Activated CD8-positive, alpha-beta T cell treated with anti-CD3 and anti-CD28 coated beads for 36 hours (primary cell): Measurements from ENCODE around the gene MSTO1. TPM values are rescaled to one million over a fixed set of nuclear protein-coding genes. Genes with fewer than 3 reads are reported as not detected.
"Not testable (repeated sequence)": the region's sequence is repeated elsewhere in the genome, so short reads cannot be mapped to it uniquely, and the experiment has no call there.

Experiments
- ATAC-seq: fragments of 200-7000 bp; cut with Tn5 transposase; one replicate; pipeline ENCODE4 v1.10.0; 2021; ENCODE audit warnings: mild to moderate bottlenecking, moderate library complexity
- CTCF ChIA-PET: fragments of 350-600 bp; sonication (Branson Sonifier 250); formaldehyde crosslinking; loops from one replicate; lab custom pipeline; 2021; ENCODE audit warnings: antibody characterized with exemption; lab: Charles Lee
- POLR2A ChIA-PET: fragments of 350-600 bp; sonication (Branson Sonifier 250); formaldehyde crosslinking; loops from one replicate; lab custom pipeline; 2021; ENCODE audit warnings: antibody characterized with exemption; lab: Charles Lee
- DNase-seq: peaks from one replicate; pipeline ENCODE4 v3.0.0-alpha.2; 2020
- H3K27ac Mint-ChIP-seq: one replicate; pipeline ENCODE4 v1.8.0; 2021; ENCODE audit warnings: mild to moderate bottlenecking, mixed read lengths
- H3K27me3 Mint-ChIP-seq: one replicate; pipeline ENCODE4 v1.8.0; 2021; ENCODE audit warnings: mixed read lengths
- H3K36me3 Mint-ChIP-seq: one replicate; pipeline ENCODE4 v1.8.0; 2021; ENCODE audit warnings: low read depth, mixed read lengths
- H3K4me1 Mint-ChIP-seq: one replicate; pipeline ENCODE4 v1.8.0; 2021; ENCODE audit warnings: low read depth, mixed read lengths
- H3K4me3 Mint-ChIP-seq: one replicate; pipeline ENCODE4 v1.8.0; 2021; ENCODE audit warnings: mild to moderate bottlenecking, moderate library complexity, mixed read lengths
- H3K9me3 Mint-ChIP-seq: one replicate; pipeline ENCODE4 v1.8.0; 2021; ENCODE audit warnings: mixed read lengths
- intact Hi-C: fragments of 100-400 bp; cut with micrococcal nuclease; formaldehyde crosslinking; loops from one replicate; pipeline ENCODE4 v1.10.0; 2022
- total RNA-seq, 2 experiments: library from RNA; stranded (reverse); gene quantifications; one replicate each; pipeline ENCODE4 v1.2.3, GENCODE V29; 2021
- TF ChIP-seq, protein P1 (sequence below): fragments of 200-600 bp; IDR thresholded peaks from one replicate; pipeline ENCODE4 v1.8.0; 2022; ENCODE audit warnings: antibody characterized with exemption, mild to moderate bottlenecking

Gene MSTO1
- 10 to 100 TPM; 52.3 to 57.1 TPM for total RNA-seq

DNA sequence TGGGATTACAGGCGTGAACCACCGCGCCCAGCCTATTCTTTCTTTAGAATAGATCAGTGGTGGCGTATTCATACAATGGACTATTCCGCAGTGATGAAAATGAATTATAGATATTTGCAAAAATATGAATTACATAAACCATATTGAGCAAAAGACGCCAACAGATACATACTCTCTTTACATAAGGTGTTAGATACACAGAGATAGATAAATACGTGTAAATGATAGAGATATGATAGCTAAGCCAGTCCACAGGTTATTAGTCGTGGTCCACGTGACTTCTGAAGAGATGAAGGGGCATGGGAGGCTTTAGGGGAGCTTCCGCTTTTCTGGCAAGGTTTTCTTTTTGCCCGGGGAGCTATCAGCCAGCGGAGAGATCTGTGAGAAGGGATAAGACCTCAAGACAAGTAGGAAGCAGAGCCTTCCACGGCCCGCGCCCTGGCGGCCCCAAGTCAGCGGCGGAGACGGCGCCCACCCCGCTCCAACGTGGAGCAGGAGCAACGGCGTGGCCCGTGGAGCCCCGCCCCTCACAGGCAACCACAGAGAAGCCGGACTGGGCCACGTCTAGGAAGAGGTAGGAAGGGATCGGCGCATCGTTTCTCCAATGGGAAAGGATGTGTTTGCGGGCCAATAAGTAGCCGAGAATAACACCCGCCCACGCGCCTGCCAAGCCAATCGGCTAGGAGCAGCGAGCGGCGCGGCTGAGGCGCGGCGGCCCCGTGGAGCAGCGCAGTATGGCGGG is at the start of gene MSTO1:
TSS of gene MSTO1 (plus strand) at position 704 of the 742 bp plus-strand sequence. CDS start at position 735, 31 bp downstream.
- H3K27ac Mint-ChIP-seq = peak within 1 kb of the TSS; percentile 94
- ChIA-PET POLR2A (interaction anchor here (1.1 to 1.3 kb wide), 2 partner anchors 81 to 288 kb away, joined by 4 to 5 read pairs; no protein-coding TSS in a partner anchor), CTCF (interaction anchor here (0.6 to 3.6 kb wide), 4 partner anchors 11 to 402 kb away, joined by 3 to 15 read pairs (median 4); partner anchors contain the start of gene THBS3)
- DNase-seq (peak; percentile 100), ATAC-seq (peak; percentile 96)
- H3K9me3 Mint-ChIP-seq = no peaks in the 10 kb centered on the region
- H3K4me3 Mint-ChIP-seq = peak within 1 kb of the TSS; percentile 88
- no peaks in the 10 kb centered on the region for H3K27me3 Mint-ChIP-seq
- peaks cover 15% of the 10 kb centered on the region for H3K36me3 Mint-ChIP-seq
- H3K4me1 Mint-ChIP-seq = peaks cover 10% of the 10 kb centered on the region
- intact Hi-C loops = no loop called here
- TF ChIP-seq, protein P1, sequence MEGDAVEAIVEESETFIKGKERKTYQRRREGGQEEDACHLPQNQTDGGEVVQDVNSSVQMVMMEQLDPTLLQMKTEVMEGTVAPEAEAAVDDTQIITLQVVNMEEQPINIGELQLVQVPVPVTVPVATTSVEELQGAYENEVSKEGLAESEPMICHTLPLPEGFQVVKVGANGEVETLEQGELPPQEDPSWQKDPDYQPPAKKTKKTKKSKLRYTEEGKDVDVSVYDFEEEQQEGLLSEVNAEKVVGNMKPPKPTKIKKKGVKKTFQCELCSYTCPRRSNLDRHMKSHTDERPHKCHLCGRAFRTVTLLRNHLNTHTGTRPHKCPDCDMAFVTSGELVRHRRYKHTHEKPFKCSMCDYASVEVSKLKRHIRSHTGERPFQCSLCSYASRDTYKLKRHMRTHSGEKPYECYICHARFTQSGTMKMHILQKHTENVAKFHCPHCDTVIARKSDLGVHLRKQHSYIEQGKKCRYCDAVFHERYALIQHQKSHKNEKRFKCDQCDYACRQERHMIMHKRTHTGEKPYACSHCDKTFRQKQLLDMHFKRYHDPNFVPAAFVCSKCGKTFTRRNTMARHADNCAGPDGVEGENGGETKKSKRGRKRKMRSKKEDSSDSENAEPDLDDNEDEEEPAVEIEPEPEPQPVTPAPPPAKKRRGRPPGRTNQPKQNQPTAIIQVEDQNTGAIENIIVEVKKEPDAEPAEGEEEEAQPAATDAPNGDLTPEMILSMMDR = no peak

DNA sequence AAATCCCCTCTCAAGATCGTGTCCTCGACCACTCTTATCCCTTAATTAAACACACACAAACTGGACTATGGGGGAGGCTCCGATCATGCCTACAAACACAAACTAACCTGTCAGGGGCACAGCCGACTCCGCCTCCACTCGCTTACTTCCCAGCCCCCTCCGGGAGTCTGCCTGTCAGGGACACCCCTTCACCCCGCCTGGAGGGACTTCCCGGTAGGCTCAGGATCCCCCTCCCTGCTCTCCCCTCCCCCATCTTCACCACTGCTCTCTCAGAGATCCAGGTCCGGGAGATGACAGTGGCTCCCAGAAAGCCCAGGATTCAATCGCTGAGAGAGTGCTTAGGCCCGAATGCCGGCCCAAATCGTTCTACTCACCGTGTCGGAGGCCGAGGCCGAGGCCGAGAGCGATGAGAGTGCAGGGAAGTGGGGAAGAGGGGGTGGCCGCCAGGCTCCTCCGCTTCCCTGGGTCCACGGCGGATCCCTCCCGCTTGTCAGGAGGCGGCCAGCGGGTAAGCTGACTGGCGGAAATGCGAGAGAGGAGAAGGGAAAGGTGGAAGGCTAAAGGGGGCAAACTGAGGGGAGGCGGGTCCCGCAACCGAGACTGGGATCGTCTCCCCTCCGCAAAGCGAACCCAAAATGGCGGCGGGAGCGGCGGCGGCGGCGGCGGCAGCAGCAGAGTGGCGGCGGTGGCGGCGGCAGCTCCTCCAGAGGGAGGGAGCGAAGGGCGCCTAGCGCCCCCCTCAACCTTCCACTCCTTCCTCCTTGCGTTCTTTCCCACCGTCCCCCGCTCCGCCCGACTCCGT is 48.0 kb upstream of the MSTO1 start:
- CTCF ChIA-PET, H3K9me3 Mint-ChIP-seq, H3K27me3 Mint-ChIP-seq, intact Hi-C loops: not testable (repeated sequence)
- Mint-ChIP-seq H3K4me3 (peak overlapping the region; percentile 99), H3K36me3 (peaks cover 33% of the 10 kb centered on the region), H3K4me1 (peaks cover 35% of the 10 kb centered on the region), H3K27ac (peak overlapping the region; percentile 96)
- peak; percentile 65 for DNase-seq
- ATAC-seq = peak; percentile 22
- POLR2A ChIA-PET = interaction anchor here (1.2 to 2.3 kb wide), 5 partner anchors 9 to 306 kb away, joined by 3 to 10 read pairs (median 3); partner anchors contain the start of gene ENTREP3

DNA sequence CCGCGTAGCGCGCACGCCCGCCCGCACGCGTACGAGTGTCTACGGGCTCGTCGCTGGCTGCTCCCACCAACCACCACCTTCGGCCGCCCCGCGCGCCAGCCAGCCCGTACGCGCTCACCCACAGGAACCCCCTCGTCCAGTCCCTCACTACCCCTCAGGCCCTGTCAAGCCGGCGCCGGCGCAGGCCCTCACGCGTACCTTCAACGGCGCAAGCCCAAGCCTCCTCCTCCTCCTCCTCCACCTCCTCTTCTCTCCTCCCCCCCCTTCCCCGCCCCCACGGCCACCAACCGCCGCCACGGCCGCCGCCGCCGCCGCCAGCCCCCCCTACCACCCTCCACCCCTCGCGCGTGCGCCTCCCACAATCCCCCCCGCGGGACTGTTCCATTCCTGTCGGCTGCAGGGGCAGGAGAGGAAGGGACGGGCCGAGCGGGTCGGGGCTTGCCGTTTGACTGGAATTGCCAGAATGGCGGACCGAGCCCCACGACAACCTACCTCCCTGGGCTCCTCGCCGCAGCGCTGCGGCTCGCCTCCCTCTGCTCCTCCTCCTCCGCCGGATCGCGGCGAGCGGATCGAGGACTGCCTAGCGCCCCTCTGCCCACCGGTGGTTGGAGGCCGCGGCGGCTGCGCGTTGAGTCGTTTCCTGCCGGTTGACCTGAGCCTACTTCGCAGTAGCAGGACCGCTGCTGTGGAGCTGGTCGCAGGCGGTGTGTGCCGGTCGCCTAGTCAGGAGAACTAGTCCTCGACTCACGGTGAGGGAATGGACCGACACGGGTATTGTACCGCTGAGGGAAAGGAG is 47.2 kb upstream of the MSTO1 start, which contains the start of gene ASH1L:
TSS of gene ASH1L (minus strand) at position 223 of the 796 bp plus-strand sequence. CDS start 41,284 bp downstream, outside the sequence.
- intact Hi-C loops = no loop called here
- H3K27me3 Mint-ChIP-seq = no peaks in the 10 kb centered on the region
- H3K27ac Mint-ChIP-seq = peak within 1 kb of the TSS; percentile 98
- TF ChIP-seq, protein P1 = no peak
- DNase-seq = peak; percentile 93
- no peaks in the 10 kb centered on the region for H3K9me3 Mint-ChIP-seq
- peaks cover 32% of the 10 kb centered on the region for H3K36me3 Mint-ChIP-seq
- ATAC-seq = peak; percentile 84
- peak within 1 kb of the TSS; percentile 99 for H3K4me3 Mint-ChIP-seq
- H3K4me1 Mint-ChIP-seq = peaks cover 32% of the 10 kb centered on the region
- POLR2A ChIA-PET = interaction anchor here (0.8 to 2.3 kb wide), 12 partner anchors 9 to 480 kb away, joined by 3 to 10 read pairs (median 3); partner anchors contain the start of gene ENTREP3
- CTCF ChIA-PET = no interaction called here

DNA sequence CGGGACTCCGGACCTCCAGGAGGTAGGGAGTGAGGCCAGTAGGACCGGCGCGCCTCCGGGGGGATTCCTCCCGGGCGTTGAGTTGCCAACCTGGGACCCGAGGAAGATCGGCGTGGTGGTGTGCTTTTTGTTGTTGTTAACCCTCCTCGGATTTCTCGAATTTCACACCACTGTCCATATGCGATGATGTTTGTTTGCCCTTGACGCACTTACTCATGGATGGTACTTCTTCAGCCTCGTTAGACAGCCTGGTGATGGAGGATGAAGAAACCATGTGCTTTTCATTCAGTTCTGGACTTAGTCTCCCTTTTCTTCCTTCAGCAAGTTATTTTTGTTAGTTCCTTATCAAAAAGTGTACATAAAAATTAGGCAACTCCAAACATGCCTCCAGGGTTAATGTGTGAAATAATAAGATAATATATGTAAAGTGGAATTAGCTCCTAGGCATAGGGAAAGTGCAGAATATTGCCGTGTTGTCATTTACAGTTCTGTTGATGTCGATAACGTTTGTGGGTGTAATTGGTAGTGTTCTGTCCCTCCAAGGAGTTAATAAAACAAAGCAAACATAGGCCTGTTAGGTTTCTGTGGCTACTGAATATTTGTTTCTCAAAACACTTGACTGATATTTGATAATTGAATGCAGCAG is 46.5 kb upstream of the MSTO1 start:
- CTCF ChIA-PET, intact Hi-C loops, DNase-seq, H3K9me3 Mint-ChIP-seq, H3K27me3 Mint-ChIP-seq: not testable (repeated sequence)
- Mint-ChIP-seq H3K4me3 (peak overlapping the region; percentile 99), H3K4me1 (peaks cover 28% of the 10 kb centered on the region), H3K27ac (peak overlapping the region; percentile 98), H3K36me3 (peaks cover 30% of the 10 kb centered on the region)
- POLR2A ChIA-PET = interaction anchor here (0.8 to 2.3 kb wide), 10 partner anchors 11 to 479 kb away, joined by 3 to 10 read pairs (median 3); partner anchors contain the start of gene ENTREP3
- ATAC-seq = peak; percentile 14

DNA sequence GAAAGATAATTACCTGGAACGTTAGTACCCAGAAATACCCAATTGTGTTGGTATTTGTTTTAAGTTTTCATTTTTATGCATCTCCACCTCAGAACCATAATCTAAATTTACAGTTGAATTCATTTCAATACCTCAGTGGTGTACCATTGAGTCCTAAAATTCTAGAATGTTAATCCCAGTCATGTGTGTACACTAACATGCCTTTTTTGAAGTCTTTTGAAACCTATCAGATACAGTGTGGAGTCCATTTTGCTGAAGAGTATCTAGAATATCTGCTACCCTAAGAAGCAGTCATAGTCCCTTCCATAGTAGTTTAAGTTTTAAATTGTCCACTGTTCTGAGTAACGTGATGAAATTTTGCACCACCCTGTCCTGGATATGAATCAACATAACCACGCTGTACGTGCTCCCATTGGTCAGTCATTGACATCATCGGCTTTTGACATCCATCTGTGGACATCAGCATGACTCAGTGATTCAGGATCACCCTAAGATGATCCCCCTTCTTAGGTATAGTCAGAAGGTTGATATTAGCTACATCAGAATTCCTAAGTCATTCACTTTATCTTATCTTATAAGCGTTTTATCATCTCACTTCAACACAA is 39.9 kb upstream of the MSTO1 start:
- intact Hi-C loops = no loop called here
- ChIA-PET CTCF (interaction anchor here (1.2 to 1.4 kb wide), 2 partner anchors 194 to 319 kb away, joined by 3 to 4 read pairs; no protein-coding TSS in a partner anchor), POLR2A (interaction anchor here (1.4 kb wide), 1 partner anchor 34 kb away, joined by 4 read pairs; no protein-coding TSS in a partner anchor)
- DNase-seq (no peak), ATAC-seq (no peak)
- peak overlapping the region; percentile 52 for H3K27ac Mint-ChIP-seq
- TF ChIP-seq, protein P1 = no peak
- no peaks in the 10 kb centered on the region for H3K27me3 Mint-ChIP-seq
- no peaks in the 10 kb centered on the region for H3K9me3 Mint-ChIP-seq
- peaks cover 27% of the 10 kb centered on the region for H3K36me3 Mint-ChIP-seq
- H3K4me3 Mint-ChIP-seq = no peak overlapping the region
- peaks cover 22% of the 10 kb centered on the region for H3K4me1 Mint-ChIP-seq
